ENCODE results near the gene ADCYAP1R1. TPM values are rescaled to one million over a fixed set of nuclear protein-coding genes. Genes with fewer than 3 reads are reported as not detected.

The ADCYAP1R1 gene
- total RNA-seq, 1 experiment from 2014 or later = not detected

DNA sequence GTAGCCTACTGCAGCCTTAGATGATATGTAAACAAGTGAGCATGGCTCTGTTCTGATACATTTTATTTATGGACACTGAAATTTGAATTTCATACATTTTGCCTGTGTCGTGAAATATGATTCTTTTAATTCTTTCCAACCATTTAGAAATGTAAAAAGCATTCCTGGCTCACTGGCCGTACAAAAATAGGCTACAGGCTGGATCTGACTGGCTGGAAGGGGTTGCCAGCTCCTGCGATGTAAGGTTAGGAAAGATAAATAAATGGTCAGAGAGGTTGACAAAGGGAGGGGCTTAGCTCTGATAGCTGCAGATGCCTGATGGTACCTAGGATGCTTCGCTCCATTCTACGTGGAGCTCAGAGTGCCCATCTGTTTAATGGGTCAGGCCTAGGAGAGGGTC, 3.4 kb downstream of the ADCYAP1R1 start:
- POLR2A ChIA-PET (ENCODE audit: unreplicated experiment) = no interaction called here
- intact Hi-C loops (cut with micrococcal nuclease; ENCODE audit: unreplicated experiment) = no loop called here
- no peaks in the 10 kb centered on the region for H3F3A ChIP-seq (ENCODE audit: insufficient read depth, low read depth)
- H4K20me1 ChIP-seq (ENCODE audit: insufficient read depth) = no peaks in the 10 kb centered on the region
- H3K4me2 ChIP-seq = no peak overlapping the region
- H3K27ac ChIP-seq = no peak overlapping the region
- no peak overlapping the region for H2AFZ ChIP-seq
- peaks cover 72% of the 10 kb centered on the region for H3K27me3 ChIP-seq (ENCODE audit: insufficient read depth, low read depth)
- H3K9me3 ChIP-seq (ENCODE audit: insufficient read depth, low read depth) = no peaks in the 10 kb centered on the region
- no peaks in the 10 kb centered on the region for H3K36me3 ChIP-seq (ENCODE audit: low read depth)
- BruUV-seq (replicated peaks) = no TSS peak
- no peaks in the 10 kb centered on the region for H3K4me1 ChIP-seq (replicated peaks; ENCODE audit: insufficient read depth)
- no peak for DNase-seq
- no peaks in the 10 kb centered on the region for H3K79me2 ChIP-seq (ENCODE audit: low read depth)
- TF ChIP-seq, protein P1, sequence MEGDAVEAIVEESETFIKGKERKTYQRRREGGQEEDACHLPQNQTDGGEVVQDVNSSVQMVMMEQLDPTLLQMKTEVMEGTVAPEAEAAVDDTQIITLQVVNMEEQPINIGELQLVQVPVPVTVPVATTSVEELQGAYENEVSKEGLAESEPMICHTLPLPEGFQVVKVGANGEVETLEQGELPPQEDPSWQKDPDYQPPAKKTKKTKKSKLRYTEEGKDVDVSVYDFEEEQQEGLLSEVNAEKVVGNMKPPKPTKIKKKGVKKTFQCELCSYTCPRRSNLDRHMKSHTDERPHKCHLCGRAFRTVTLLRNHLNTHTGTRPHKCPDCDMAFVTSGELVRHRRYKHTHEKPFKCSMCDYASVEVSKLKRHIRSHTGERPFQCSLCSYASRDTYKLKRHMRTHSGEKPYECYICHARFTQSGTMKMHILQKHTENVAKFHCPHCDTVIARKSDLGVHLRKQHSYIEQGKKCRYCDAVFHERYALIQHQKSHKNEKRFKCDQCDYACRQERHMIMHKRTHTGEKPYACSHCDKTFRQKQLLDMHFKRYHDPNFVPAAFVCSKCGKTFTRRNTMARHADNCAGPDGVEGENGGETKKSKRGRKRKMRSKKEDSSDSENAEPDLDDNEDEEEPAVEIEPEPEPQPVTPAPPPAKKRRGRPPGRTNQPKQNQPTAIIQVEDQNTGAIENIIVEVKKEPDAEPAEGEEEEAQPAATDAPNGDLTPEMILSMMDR (conservative IDR thresholded peaks at IDR 0.05) = no peak
- TF ChIP-seq EZH2 (IDR thresholded peaks at IDR 0.05; ENCODE audit: low read depth) = no peak
- H3K4me3 ChIP-seq = no peak overlapping the region
- CTCF ChIA-PET = no interaction called here
- no peaks in the 10 kb centered on the region for H3K9me2 ChIP-seq (ENCODE audit: insufficient read depth)

DNA sequence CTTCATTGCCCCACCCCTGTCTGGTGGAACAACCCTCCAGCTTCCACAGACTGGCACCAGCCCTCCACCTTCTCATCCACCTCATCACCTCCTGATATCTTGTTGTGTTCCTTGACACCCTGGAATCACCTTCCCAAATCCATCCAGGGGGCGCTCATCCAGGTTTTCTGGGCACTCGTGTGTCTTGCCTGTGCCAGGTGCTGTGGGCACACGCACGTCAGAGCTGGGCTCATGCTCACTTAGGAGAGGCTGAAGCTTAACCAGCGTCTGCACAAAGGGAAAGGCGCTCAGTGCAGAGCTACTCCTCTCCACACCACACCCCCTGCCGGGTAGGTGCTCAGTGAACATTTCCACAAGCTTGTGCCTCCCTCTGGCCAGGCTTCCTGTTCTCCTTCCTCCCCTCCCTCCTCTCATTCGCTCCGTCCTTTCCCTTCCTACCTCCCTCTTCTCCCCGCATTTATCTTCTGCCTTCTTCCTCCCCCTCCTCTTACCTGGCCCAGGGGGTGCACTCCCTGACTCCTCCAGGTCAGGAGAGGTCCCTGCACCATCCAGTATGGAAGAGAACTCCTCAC, 4.8 kb downstream of the ADCYAP1R1 start:
- TF ChIP-seq, protein P1 (conservative IDR thresholded peaks at IDR 0.05) = peak; percentile 45; the same call in 1 of the 2 replicates
- TF ChIP-seq EZH2 (IDR thresholded peaks at IDR 0.05; ENCODE audit: low read depth) = no peak
- ChIA-PET POLR2A (ENCODE audit: unreplicated experiment) (no interaction called here), CTCF (no interaction called here)
- Histone ChIP-seq H3K4me1 (replicated peaks; ENCODE audit: insufficient read depth) (no peaks in the 10 kb centered on the region), H4K20me1 (ENCODE audit: insufficient read depth) (no peaks in the 10 kb centered on the region), H3K36me3 (ENCODE audit: low read depth) (no peaks in the 10 kb centered on the region), H2AFZ (no peak overlapping the region), H3F3A (ENCODE audit: insufficient read depth, low read depth) (no peaks in the 10 kb centered on the region), H3K27me3 (ENCODE audit: insufficient read depth, low read depth) (peaks cover 70% of the 10 kb centered on the region), H3K9me3 (ENCODE audit: insufficient read depth, low read depth) (no peaks in the 10 kb centered on the region), H3K9me2 (ENCODE audit: insufficient read depth) (no peaks in the 10 kb centered on the region), H3K27ac (no peak overlapping the region), H3K79me2 (ENCODE audit: low read depth) (no peaks in the 10 kb centered on the region), H3K4me2 (no peak overlapping the region), H3K4me3 (no peak overlapping the region)
- no peak for DNase-seq
- BruUV-seq (replicated peaks) = no TSS peak
- intact Hi-C loops (cut with micrococcal nuclease; ENCODE audit: unreplicated experiment) = no loop called here

DNA sequence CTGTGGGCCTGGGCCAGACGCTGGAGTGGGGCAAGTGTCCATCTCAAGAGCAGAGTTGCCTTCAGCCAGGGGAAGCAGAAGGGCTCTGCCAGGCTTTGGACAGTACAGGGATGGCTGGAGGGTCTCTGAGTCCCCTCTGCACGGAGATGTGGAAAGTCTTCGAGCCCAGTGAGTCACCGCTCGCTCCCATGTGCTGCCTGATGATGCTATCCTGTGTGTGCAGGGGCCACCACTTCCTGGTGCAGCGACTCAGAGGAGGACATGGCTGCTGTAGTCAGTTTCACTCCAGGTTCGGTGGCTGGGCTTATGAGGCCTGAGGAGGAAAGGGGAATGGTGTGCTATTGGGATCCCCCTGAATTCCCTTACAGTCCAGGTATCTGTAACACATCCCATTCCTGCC, 6.0 kb downstream of the ADCYAP1R1 start:
- Histone ChIP-seq H3K36me3 (ENCODE audit: low read depth) (no peaks in the 10 kb centered on the region), H3F3A (ENCODE audit: insufficient read depth, low read depth) (no peaks in the 10 kb centered on the region), H3K79me2 (ENCODE audit: low read depth) (no peaks in the 10 kb centered on the region), H3K27me3 (ENCODE audit: insufficient read depth, low read depth) (peaks cover 82% of the 10 kb centered on the region), H3K9me2 (ENCODE audit: insufficient read depth) (no peaks in the 10 kb centered on the region), H4K20me1 (ENCODE audit: insufficient read depth) (no peaks in the 10 kb centered on the region), H2AFZ (no peak overlapping the region), H3K9me3 (ENCODE audit: insufficient read depth, low read depth) (no peaks in the 10 kb centered on the region), H3K4me3 (no peak overlapping the region), H3K4me2 (no peak overlapping the region), H3K27ac (no peak overlapping the region), H3K4me1 (replicated peaks; ENCODE audit: insufficient read depth) (no peaks in the 10 kb centered on the region)
- no peak for DNase-seq
- TF ChIP-seq, protein P1 (conservative IDR thresholded peaks at IDR 0.05) = no peak
- TF ChIP-seq EZH2 (IDR thresholded peaks at IDR 0.05; ENCODE audit: low read depth) = no peak
- intact Hi-C loops (cut with micrococcal nuclease; ENCODE audit: unreplicated experiment) = no loop called here
- POLR2A ChIA-PET (ENCODE audit: unreplicated experiment) = no interaction called here
- CTCF ChIA-PET = no interaction called here
- BruUV-seq (replicated peaks) = no TSS peak

Measured in PC-9 (cell line).